NCI-H460 (cell line): ENCODE data around the gene SIX5. TPM values are rescaled to one million over a fixed set of nuclear protein-coding genes. Genes with fewer than 3 reads are reported as not detected.
A peak's percentile ranks its signal among the peaks of the same experiment; 100 is the strongest.

Source experiments
- DNase-seq: peaks from one replicate; pipeline ENCODE4 v3.0.0-alpha.2; 2016; ENCODE audit warnings: low read depth; ENCODE audit errors: extremely low read depth
- total RNA-seq: library from RNA; depleted of rRNA; stranded (reverse); fragments of >200 nt; shearing (Covaris generic); gene quantifications from 2 replicates; pipeline ENCODE4 v1.2.3, GENCODE V29; 2014

The SIX5 gene
- total RNA-seq, 1 experiment from 2014 or later = 10.3 TPM

GRCh38 chr19:45793876-45794275 lies 24.8 kb upstream of the SIX5 start:
- DNase-seq = no peak

GRCh38 chr19:45793178-45793564 lies 24.1 kb upstream of the SIX5 start:
- no peak for DNase-seq

GRCh38 chr19:45792470-45793177 lies 23.6 kb upstream of the SIX5 start, which contains the start of gene DMWD:
Gene DMWD, minus strand, starts transcription at chr19:45792845. Its CDS starts 89 bp downstream, at chr19:45792756.
- peak; percentile 96 for DNase-seq

GRCh38 chr19:45791744-45792469 lies 22.9 kb upstream of the SIX5 start:
- DNase-seq = no peak

GRCh38 chr19:45790942-45791341 lies 21.9 kb upstream of the SIX5 start:
- DNase-seq = no peak

- no peak for DNase-seq
Measured at GRCh38 chr19:45789035-45789786, 20.2 kb upstream of the SIX5 start.

- no peak for DNase-seq
Measured at GRCh38 chr19:45786533-45786894, 17.5 kb upstream of the SIX5 start.

- no peak for DNase-seq
Measured at GRCh38 chr19:45785781-45786532, 16.9 kb upstream of the SIX5 start.

- DNase-seq = no peak
Measured at GRCh38 chr19:45785097-45785496, 16.0 kb upstream of the SIX5 start.

GRCh38 chr19:45784096-45784495 lies 15.0 kb upstream of the SIX5 start:
- DNase-seq = no peak

- no peak for DNase-seq
Measured at GRCh38 chr19:45782820-45783785, 14.1 kb upstream of the SIX5 start.

GRCh38 chr19:45782162-45782691 lies 13.2 kb upstream of the SIX5 start, which contains the start of gene DMPK:
Gene DMPK, minus strand, starts transcription at chr19:45782490. Its CDS starts 138 bp downstream, at chr19:45782352.
- DNase-seq = no peak

- no peak for DNase-seq
Measured at GRCh38 chr19:45781214-45782161, 12.4 kb upstream of the SIX5 start.

GRCh38 chr19:45780448-45781213 lies 11.6 kb upstream of the SIX5 start:
- no peak for DNase-seq

GRCh38 chr19:45780146-45780447 lies 11.0 kb upstream of the SIX5 start:
- no peak for DNase-seq

GRCh38 chr19:45779231-45780145 lies 10.4 kb upstream of the SIX5 start:
- peak; percentile 82 for DNase-seq
